Measurements from ENCODE around the gene AIFM1. TPM values are rescaled to one million over a fixed set of nuclear protein-coding genes. Genes with fewer than 3 reads are reported as not detected.

The AIFM1 gene
- total and polyA plus RNA-seq, 2 experiments from 2014 or later, result 29.6 to 47.3 TPM

- Histone ChIP-seq H3F3A (replicated peaks; ENCODE audit: low read depth) (no peaks in the 10 kb centered on the region), H3K27me3 (ENCODE audit: insufficient read depth) (peaks cover 13% of the 10 kb centered on the region; the same call in 1 of the 2 replicates), H4K20me1 (replicated peaks; ENCODE audit: insufficient read depth) (no peaks in the 10 kb centered on the region), H3K36me3 (ENCODE audit: insufficient read depth) (no peaks in the 10 kb centered on the region), H2AFZ (no peak overlapping the region), H3K4me3 (no peak overlapping the region), H3K4me2 (no peak overlapping the region), H3K79me2 (replicated peaks; ENCODE audit: insufficient read depth) (no peaks in the 10 kb centered on the region), H3K27ac (ENCODE audit: low read depth) (no peak overlapping the region), H3K9me2 (ENCODE audit: insufficient read depth) (no peaks in the 10 kb centered on the region), H3K4me1 (ENCODE audit: insufficient read depth) (no peaks in the 10 kb centered on the region)
- Mint-ChIP-seq H3K4me1 (peaks cover 5% of the 10 kb centered on the region; the same call in 2 of the 3 replicates), H3K4me3 (no peak overlapping the region), H3K9me3 (no peaks in the 10 kb centered on the region; the same call in 2 of the 3 replicates), H3K36me3 (ENCODE audit: low read depth) (no peaks in the 10 kb centered on the region), H3K27ac (no peak overlapping the region), H3K27me3 (ENCODE audit: insufficient read depth, low read depth, poor library complexity) (peaks cover 18% of the 10 kb centered on the region)
- TF ChIP-seq STAT1 (IDR thresholded peaks at IDR 0.05; ENCODE audit: unreplicated experiment), result no peak
- no peak for TF ChIP-seq ZNF114 (CRISPR knock-in tag; IDR thresholded peaks at IDR 0.05)
- TF ChIP-seq CTCF (conservative IDR thresholded peaks at IDR 0.05; ENCODE audit: low read depth in 2 of 2), result no peak
- no peak for TF ChIP-seq NANOG (IDR thresholded peaks at IDR 0.05; ENCODE audit: borderline replicate concordance)
- TF ChIP-seq EZH2 (IDR thresholded peaks at IDR 0.05; ENCODE audit: low read depth, unreplicated experiment), result no peak
- ATAC-seq, result no peak
- no peak for DNase-seq (ENCODE audit: low spot score)
These were observed 10.7 kb upstream of the AIFM1 start for GRCh38 chrX:130176354-130176776.

GRCh38 chrX:130174937-130175336 is 9.3 kb upstream of the AIFM1 start:
- Mint-ChIP-seq H3K4me1 (peaks cover 9% of the 10 kb centered on the region), H3K36me3 (ENCODE audit: low read depth) (no peaks in the 10 kb centered on the region), H3K4me3 (no peak overlapping the region), H3K27me3 (ENCODE audit: insufficient read depth, low read depth, poor library complexity) (peaks cover 18% of the 10 kb centered on the region), H3K27ac (no peak overlapping the region), H3K9me3 (no peaks in the 10 kb centered on the region; the same call in 2 of the 3 replicates)
- peaks cover 5% of the 10 kb centered on the region; the same call in 1 of the 2 replicates for H3K4me1 ChIP-seq (ENCODE audit: insufficient read depth)
- H3K79me2 ChIP-seq (replicated peaks; ENCODE audit: insufficient read depth), result no peaks in the 10 kb centered on the region
- H2AFZ ChIP-seq, result no peak overlapping the region
- peaks cover 13% of the 10 kb centered on the region; the same call in 1 of the 2 replicates for H3K27me3 ChIP-seq (ENCODE audit: insufficient read depth)
- DNase-seq (ENCODE audit: low spot score) (no peak), ATAC-seq (no peak)
- no peaks in the 10 kb centered on the region for H3K9me2 ChIP-seq (ENCODE audit: insufficient read depth)
- no peaks in the 10 kb centered on the region for H3K36me3 ChIP-seq (ENCODE audit: insufficient read depth)
- TF ChIP-seq JUNB (IDR thresholded peaks at IDR 0.05; ENCODE audit: unreplicated experiment) (no peak), CREB1 (CRISPR knock-in tag; IDR thresholded peaks at IDR 0.05; ENCODE audit: low read depth) (no peak), ZNF462 (CRISPR knock-in tag; IDR thresholded peaks at IDR 0.05) (no peak)
- H4K20me1 ChIP-seq (replicated peaks; ENCODE audit: insufficient read depth), result no peaks in the 10 kb centered on the region
- no peaks in the 10 kb centered on the region for H3F3A ChIP-seq (replicated peaks; ENCODE audit: low read depth)
- H3K27ac ChIP-seq (ENCODE audit: low read depth), result no peak overlapping the region
- H3K4me3 ChIP-seq, result no peak overlapping the region
- H3K4me2 ChIP-seq, result no peak overlapping the region

Measured in GM23338 (cell line).